Ishikawa (cell line): Measurements from ENCODE around the gene SRPX2.

ENCODE experiments used
- CEBPB ChIP-seq: IDR thresholded peaks from 2 replicates; pipeline ENCODE4 v1.6.1; 2012
- CREB1 ChIP-seq: IDR thresholded peaks from 2 replicates; pipeline ENCODE4 v1.6.1; 2012; ENCODE audit warnings: low read depth
- EGR1 ChIP-seq: IDR thresholded peaks from 2 replicates; pipeline ENCODE4 v1.6.1; 2012
- EP300 ChIP-seq: IDR thresholded peaks from 2 replicates; pipeline ENCODE4 v1.6.1; 2012; ENCODE audit warnings: borderline replicate concordance
- FOXM1 ChIP-seq: IDR thresholded peaks from 2 replicates; pipeline ENCODE4 v1.6.1; 2012; ENCODE audit warnings: low read depth, borderline replicate concordance
- NFIC ChIP-seq: IDR thresholded peaks from 2 replicates; pipeline ENCODE4 v1.6.1; 2012
- RAD21 ChIP-seq: IDR thresholded peaks from 2 replicates; pipeline ENCODE4 v1.6.1; 2012; ENCODE audit warnings: low read depth
- TAF1 ChIP-seq: IDR thresholded peaks from 2 replicates; pipeline ENCODE4 v1.6.1; 2012; ENCODE audit warnings: low read depth, mild to moderate bottlenecking
- TCF12 ChIP-seq: IDR thresholded peaks from 2 replicates; pipeline ENCODE4 v1.6.1; 2012; ENCODE audit warnings: low read depth
- TEAD4 ChIP-seq: IDR thresholded peaks from 2 replicates; pipeline ENCODE4 v1.6.1; 2012
- YY1 ChIP-seq: IDR thresholded peaks from 2 replicates; pipeline ENCODE4 v1.6.1; 2012; ENCODE audit warnings: low read depth
- ZBTB7A ChIP-seq: IDR thresholded peaks from 2 replicates; pipeline ENCODE4 v1.6.1; 2012; ENCODE audit warnings: low read depth
- TF ChIP-seq, protein P1 (sequence below): IDR thresholded peaks from 2 replicates; pipeline ENCODE4 v1.6.1; 2012
- TF ChIP-seq, protein P2 (sequence below): IDR thresholded peaks from 2 replicates; pipeline ENCODE4 v1.6.1; 2012
- TF ChIP-seq, protein P3 (sequence below): IDR thresholded peaks from 2 replicates; pipeline ENCODE4 v1.6.1; 2012; ENCODE audit warnings: low read depth, mild to moderate bottlenecking

SRPX2 gene

DNA sequence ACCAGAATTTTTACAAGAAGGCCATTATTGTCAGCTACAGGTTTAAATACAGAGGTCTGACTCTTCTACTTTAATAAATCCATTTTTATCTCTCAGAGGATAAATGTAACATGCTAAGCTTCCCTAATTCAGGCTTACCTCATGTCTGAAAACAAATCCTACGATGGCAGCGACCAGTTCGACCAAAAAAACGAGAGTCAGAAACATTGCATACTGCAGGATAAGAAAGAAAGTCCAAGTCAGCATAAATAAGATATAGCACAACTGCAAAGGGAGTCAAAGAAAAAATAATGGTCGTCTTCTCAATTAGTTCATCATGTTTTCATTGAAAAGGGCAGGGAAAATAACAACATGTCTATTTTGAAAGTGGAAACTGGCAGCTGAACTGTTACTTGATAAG is 9.0 kb upstream of the SRPX2 start:
- no peak for TF ChIP-seq EP300
- no peak for TF ChIP-seq TCF12
- TF ChIP-seq, protein P1, sequence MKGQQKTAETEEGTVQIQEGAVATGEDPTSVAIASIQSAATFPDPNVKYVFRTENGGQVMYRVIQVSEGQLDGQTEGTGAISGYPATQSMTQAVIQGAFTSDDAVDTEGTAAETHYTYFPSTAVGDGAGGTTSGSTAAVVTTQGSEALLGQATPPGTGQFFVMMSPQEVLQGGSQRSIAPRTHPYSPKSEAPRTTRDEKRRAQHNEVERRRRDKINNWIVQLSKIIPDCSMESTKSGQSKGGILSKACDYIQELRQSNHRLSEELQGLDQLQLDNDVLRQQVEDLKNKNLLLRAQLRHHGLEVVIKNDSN: no peak
- no peak for TF ChIP-seq TAF1
- TF ChIP-seq EGR1: no peak
- TF ChIP-seq, protein P2, sequence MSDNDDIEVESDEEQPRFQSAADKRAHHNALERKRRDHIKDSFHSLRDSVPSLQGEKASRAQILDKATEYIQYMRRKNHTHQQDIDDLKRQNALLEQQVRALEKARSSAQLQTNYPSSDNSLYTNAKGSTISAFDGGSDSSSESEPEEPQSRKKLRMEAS: no peak
- TF ChIP-seq FOXM1: no peak
- TF ChIP-seq TEAD4: no peak
- no peak for TF ChIP-seq NFIC
- TF ChIP-seq CEBPB: no peak
- TF ChIP-seq YY1: no peak
- no peak for TF ChIP-seq CREB1
- TF ChIP-seq, protein P3, sequence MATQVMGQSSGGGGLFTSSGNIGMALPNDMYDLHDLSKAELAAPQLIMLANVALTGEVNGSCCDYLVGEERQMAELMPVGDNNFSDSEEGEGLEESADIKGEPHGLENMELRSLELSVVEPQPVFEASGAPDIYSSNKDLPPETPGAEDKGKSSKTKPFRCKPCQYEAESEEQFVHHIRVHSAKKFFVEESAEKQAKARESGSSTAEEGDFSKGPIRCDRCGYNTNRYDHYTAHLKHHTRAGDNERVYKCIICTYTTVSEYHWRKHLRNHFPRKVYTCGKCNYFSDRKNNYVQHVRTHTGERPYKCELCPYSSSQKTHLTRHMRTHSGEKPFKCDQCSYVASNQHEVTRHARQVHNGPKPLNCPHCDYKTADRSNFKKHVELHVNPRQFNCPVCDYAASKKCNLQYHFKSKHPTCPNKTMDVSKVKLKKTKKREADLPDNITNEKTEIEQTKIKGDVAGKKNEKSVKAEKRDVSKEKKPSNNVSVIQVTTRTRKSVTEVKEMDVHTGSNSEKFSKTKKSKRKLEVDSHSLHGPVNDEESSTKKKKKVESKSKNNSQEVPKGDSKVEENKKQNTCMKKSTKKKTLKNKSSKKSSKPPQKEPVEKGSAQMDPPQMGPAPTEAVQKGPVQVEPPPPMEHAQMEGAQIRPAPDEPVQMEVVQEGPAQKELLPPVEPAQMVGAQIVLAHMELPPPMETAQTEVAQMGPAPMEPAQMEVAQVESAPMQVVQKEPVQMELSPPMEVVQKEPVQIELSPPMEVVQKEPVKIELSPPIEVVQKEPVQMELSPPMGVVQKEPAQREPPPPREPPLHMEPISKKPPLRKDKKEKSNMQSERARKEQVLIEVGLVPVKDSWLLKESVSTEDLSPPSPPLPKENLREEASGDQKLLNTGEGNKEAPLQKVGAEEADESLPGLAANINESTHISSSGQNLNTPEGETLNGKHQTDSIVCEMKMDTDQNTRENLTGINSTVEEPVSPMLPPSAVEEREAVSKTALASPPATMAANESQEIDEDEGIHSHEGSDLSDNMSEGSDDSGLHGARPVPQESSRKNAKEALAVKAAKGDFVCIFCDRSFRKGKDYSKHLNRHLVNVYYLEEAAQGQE: no peak
- TF ChIP-seq RAD21: no peak
- no peak for TF ChIP-seq ZBTB7A

DNA sequence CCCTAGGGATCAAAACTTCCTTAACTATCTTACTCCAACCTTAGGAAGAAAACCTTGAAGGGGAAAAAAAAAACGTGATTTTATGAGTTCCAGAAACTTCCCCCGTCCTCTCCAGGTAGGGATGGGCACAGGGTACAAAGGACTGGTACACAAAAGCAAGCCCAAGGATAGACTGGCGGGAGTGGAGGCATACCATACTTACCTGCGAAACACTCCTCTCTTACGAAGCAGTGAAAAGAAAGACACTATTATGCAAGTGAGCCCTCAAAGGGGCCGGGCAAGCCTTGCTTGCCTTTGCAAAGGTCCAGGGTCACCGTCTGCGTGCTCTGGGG is 8.0 kb upstream of the SRPX2 start:
- TF ChIP-seq EP300 (no peak), TEAD4 (no peak), RAD21 (no peak), FOXM1 (no peak), NFIC (no peak), ZBTB7A (no peak), TAF1 (no peak), YY1 (no peak), TCF12 (no peak), EGR1 (no peak), CEBPB (no peak), CREB1 (no peak)
- TF ChIP-seq, protein P3: no peak
- TF ChIP-seq, protein P1: no peak
- TF ChIP-seq, protein P2: no peak

DNA sequence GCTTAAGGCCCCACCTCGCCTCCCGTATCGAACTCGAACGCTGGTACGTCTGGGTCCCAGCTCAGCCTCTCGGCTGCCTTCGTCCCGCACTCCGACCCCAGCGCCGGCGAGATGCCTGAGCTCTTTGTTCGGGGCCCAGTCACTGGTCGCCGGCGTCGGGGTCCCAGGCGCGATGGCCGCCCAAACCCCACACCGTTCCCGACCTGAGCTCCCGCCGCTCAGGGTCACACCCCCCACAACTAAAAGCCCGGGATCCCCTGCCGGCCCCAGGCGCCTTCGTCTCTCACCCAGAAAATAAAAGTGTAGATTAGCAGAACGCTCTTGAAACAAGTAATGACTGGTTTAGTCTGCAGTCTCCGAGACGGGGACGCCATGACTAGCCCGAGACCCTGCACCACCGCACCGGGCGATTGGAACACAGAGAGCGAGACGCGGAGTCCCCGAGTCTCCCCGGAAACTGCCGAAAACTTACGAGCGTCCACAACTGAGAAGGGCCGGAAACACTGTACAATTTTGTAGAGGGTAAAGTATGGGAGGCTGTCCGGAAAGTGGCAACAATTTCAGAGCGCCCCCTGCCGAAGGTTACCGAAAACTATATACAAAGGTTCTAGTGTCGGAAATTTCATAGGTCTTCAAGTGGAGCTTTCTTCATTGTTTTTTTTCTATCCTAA is 7.5 kb upstream of the SRPX2 start, which contains the start of gene TSPAN6:
TSPAN6 (minus strand) TSS at position 486 of the 671 bp plus-strand sequence; CDS start at position 374, 112 bp downstream.
- no peak; the same call in 1 of the 2 replicates for TF ChIP-seq TAF1
- 0 out of 2 replicates have a peak, but pooled peaks have one; percentile 24 for TF ChIP-seq YY1
- peak; percentile 39; the same call in 1 of the 2 replicates for TF ChIP-seq RAD21

DNA sequence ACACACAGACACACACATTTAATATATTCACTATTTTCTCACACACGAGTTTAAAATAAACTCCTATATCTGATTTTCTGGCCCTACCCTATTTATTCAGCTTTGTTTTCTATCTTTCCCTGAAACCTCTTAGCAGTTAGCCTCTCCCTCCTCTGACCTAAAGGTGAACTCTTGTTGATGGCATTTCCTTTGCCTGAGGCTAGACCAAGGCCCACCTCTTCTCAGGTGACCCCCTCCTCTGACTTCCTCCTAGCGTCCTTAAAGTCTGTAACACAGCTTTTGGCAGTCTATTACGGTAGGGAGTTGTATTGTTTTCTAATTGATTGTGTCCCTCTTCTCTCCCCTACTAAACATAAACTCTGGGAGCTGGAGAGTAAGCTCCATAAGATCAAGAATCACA is 1.7 kb upstream of the SRPX2 start:
- TF ChIP-seq, protein P2: no peak
- TF ChIP-seq TAF1 (no peak), FOXM1 (no peak), TEAD4 (no peak)

DNA sequence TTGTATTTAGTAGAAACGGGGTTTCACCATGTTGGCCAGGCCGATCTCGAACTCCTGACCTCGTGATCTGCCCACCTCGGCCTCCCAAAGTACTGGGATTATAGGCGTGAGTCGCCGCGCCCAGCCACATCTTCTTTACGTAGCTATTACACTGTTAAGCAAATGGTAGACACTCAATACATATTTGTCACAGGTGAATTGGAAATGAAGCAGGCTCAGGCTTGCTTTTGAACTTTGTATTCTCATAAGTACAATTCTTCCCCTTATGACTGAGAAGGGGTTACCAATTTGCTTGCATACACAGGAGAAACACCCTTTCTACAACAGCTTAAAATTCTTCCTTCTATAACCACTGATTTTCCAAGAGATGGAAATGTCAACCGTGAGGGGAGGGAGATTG is 787 bp upstream of the SRPX2 start:
- TF ChIP-seq TAF1 (no peak), CEBPB (no peak), RAD21 (no peak), CREB1 (no peak), ZBTB7A (no peak)
- TF ChIP-seq, protein P2: no peak
- TF ChIP-seq, protein P3: no peak
